Measurements from ENCODE around the gene PPP1R3C.

Gene PPP1R3C

DNA sequence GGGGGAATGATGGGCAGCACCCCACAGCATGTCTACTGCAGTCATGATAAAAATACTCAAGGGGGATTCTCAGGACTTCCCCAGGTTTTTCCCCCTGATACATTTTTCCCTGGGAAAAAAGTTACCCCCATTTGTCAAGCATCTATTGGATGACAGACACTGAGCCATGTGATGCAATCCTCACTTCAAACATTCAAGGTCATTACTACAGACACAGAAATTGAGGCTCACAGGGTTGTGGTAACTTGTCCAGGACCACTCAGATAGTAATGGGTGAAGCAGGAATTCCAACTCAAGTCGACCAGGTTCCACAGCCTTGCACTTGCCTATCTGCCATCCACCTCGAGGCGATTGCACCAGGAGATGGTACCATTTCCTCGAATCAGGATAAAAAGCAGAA lies 31.7 kb downstream of the PPP1R3C start:
- H3K4me3 Mint-ChIP-seq = no peak overlapping the region
- no peaks in the 10 kb centered on the region for H3K4me1 Mint-ChIP-seq (ENCODE audit: low read depth)
- H3K9me3 Mint-ChIP-seq = peaks cover 7% of the 10 kb centered on the region
- H3K36me3 Mint-ChIP-seq (ENCODE audit: low read depth) = no peaks in the 10 kb centered on the region
- H3K27ac Mint-ChIP-seq = no peak overlapping the region
- intact Hi-C loops (cut with micrococcal nuclease) = no loop called here
- H3K27me3 Mint-ChIP-seq = no peaks in the 10 kb centered on the region

GRCh38 chr10:91598211-91598977 lies 34.5 kb downstream of the PPP1R3C start:
- intact Hi-C loops (cut with micrococcal nuclease) = no loop called here
- no peaks in the 10 kb centered on the region for H3K9me3 Mint-ChIP-seq
- H3K4me1 Mint-ChIP-seq (ENCODE audit: low read depth) = no peaks in the 10 kb centered on the region
- H3K36me3 Mint-ChIP-seq (ENCODE audit: low read depth) = no peaks in the 10 kb centered on the region
- H3K27me3 Mint-ChIP-seq = no peaks in the 10 kb centered on the region
- no peak overlapping the region for H3K27ac Mint-ChIP-seq
- H3K4me3 Mint-ChIP-seq = no peak overlapping the region

- Mint-ChIP-seq H3K4me3 (no peak overlapping the region), H3K27ac (no peak overlapping the region), H3K36me3 (ENCODE audit: low read depth) (no peaks in the 10 kb centered on the region), H3K27me3 (no peaks in the 10 kb centered on the region), H3K4me1 (ENCODE audit: low read depth) (no peaks in the 10 kb centered on the region), H3K9me3 (no peaks in the 10 kb centered on the region)
- intact Hi-C loops (cut with micrococcal nuclease) = no loop called here
Observed at GRCh38 chr10:91597197-91597881, 35.5 kb downstream of the PPP1R3C start.

GRCh38 chr10:91596825-91597196 lies 36.1 kb downstream of the PPP1R3C start:
- Mint-ChIP-seq H3K36me3 (ENCODE audit: low read depth) (no peaks in the 10 kb centered on the region), H3K9me3 (no peaks in the 10 kb centered on the region), H3K27ac (no peak overlapping the region), H3K27me3 (no peaks in the 10 kb centered on the region), H3K4me3 (no peak overlapping the region), H3K4me1 (ENCODE audit: low read depth) (no peaks in the 10 kb centered on the region)
- intact Hi-C loops (cut with micrococcal nuclease) = no loop called here

DNA sequence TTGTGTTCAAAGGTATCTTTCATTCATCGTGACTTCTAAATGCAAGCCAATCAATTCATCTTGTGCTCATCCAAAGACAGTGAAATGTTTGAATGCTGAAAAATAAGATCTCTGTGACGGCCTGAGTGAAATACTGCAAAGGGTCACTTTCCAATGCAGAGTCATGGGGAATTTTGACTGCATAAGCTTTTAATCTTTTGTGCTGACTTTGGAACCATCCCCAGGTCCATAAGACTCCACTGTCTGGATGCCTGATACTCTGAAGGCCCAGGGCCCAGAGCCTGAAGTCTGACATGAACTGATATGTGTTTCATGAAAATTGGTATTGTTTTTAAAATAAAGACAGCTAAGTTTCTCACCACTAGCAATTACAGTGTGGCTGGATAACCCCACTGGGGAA lies 39.0 kb downstream of the PPP1R3C start:
- Mint-ChIP-seq H3K27me3 (no peaks in the 10 kb centered on the region), H3K36me3 (ENCODE audit: low read depth) (no peaks in the 10 kb centered on the region), H3K4me3 (no peak overlapping the region), H3K4me1 (ENCODE audit: low read depth) (no peaks in the 10 kb centered on the region), H3K9me3 (no peaks in the 10 kb centered on the region), H3K27ac (no peak overlapping the region)
- intact Hi-C loops (cut with micrococcal nuclease) = no loop called here

GRCh38 chr10:91593366-91593765 lies 39.5 kb downstream of the PPP1R3C start:
- H3K4me3 Mint-ChIP-seq = no peak overlapping the region
- H3K27me3 Mint-ChIP-seq = no peaks in the 10 kb centered on the region
- H3K9me3 Mint-ChIP-seq = no peaks in the 10 kb centered on the region
- no peak overlapping the region for H3K27ac Mint-ChIP-seq
- H3K4me1 Mint-ChIP-seq (ENCODE audit: low read depth) = no peaks in the 10 kb centered on the region
- H3K36me3 Mint-ChIP-seq (ENCODE audit: low read depth) = no peaks in the 10 kb centered on the region
- intact Hi-C loops (cut with micrococcal nuclease) = no loop called here

GRCh38 chr10:91592266-91592975 lies 40.5 kb downstream of the PPP1R3C start:
- Mint-ChIP-seq H3K4me3 (no peak overlapping the region), H3K36me3 (ENCODE audit: low read depth) (no peaks in the 10 kb centered on the region), H3K27ac (no peak overlapping the region), H3K4me1 (ENCODE audit: low read depth) (no peaks in the 10 kb centered on the region), H3K9me3 (no peaks in the 10 kb centered on the region), H3K27me3 (no peaks in the 10 kb centered on the region)
- intact Hi-C loops (cut with micrococcal nuclease) = no loop called here

DNA sequence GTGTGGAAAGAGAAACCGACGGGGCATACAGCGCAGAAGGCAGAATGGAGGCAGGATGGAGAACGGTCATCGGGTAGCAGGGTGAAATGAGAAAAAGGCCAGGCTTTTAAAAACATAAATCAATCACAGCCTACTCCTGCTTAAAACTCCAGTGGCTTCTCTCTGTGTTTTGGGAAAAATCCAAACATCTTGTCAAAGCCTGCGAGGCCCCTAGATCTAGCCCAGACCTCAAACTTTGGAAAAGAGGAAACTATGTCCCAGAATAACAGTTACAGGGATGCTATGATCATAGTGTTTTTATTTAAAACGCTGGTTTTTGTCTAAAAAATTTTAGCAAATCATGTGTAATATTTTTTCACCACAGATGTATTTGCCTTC lies 41.1 kb downstream of the PPP1R3C start:
- Mint-ChIP-seq H3K4me1 (ENCODE audit: low read depth) (no peaks in the 10 kb centered on the region), H3K36me3 (ENCODE audit: low read depth) (no peaks in the 10 kb centered on the region), H3K27ac (no peak overlapping the region), H3K9me3 (no peaks in the 10 kb centered on the region), H3K27me3 (no peaks in the 10 kb centered on the region), H3K4me3 (no peak overlapping the region)
- intact Hi-C loops (cut with micrococcal nuclease) = no loop called here

DNA sequence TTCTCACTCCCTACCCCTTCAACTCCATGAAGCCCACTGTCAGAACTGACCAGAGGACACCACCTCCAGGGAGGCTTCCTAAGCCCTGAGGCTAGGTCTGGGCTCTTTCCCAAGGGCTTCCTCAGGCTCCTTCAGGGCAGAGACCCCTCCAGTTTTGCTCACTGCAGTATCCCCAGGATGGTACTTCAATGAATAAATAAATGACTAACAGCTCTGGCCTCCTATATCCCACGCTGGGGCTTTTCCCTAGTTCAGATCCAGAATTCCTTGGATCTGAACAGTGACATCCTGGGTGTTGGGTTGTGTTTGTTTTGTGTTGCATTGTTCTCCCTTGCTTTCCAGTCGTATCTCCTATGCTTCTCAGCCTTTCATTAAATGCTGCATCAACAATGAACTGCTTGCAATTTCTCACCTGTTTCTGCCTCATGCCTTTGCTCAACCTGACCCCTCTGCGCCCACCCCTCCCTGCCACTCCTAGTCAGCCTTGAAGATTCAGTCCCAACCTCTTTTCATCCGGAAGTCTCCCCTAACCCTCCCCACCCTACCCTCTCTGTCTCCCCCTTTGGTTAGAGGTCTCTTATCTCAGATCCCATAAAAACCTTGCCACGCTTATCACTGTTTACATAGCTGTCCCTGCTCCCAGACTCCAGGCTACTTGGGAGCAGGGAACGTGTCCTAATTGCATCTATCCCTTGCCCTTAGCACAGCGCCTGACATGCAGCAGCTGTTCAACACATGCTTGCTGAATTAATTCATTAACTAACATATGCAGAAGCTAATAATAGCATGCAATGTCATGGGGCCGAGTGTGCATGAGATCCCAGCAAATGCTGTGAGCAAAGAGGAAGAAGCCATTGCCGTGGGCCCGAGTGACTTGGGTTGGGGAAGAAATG lies 41.7 kb downstream of the PPP1R3C start:
- Mint-ChIP-seq H3K4me1 (ENCODE audit: low read depth) (no peaks in the 10 kb centered on the region), H3K36me3 (ENCODE audit: low read depth) (no peaks in the 10 kb centered on the region), H3K27me3 (no peaks in the 10 kb centered on the region), H3K4me3 (no peak overlapping the region), H3K27ac (no peak overlapping the region), H3K9me3 (no peaks in the 10 kb centered on the region)
- intact Hi-C loops (cut with micrococcal nuclease) = no loop called here

DNA sequence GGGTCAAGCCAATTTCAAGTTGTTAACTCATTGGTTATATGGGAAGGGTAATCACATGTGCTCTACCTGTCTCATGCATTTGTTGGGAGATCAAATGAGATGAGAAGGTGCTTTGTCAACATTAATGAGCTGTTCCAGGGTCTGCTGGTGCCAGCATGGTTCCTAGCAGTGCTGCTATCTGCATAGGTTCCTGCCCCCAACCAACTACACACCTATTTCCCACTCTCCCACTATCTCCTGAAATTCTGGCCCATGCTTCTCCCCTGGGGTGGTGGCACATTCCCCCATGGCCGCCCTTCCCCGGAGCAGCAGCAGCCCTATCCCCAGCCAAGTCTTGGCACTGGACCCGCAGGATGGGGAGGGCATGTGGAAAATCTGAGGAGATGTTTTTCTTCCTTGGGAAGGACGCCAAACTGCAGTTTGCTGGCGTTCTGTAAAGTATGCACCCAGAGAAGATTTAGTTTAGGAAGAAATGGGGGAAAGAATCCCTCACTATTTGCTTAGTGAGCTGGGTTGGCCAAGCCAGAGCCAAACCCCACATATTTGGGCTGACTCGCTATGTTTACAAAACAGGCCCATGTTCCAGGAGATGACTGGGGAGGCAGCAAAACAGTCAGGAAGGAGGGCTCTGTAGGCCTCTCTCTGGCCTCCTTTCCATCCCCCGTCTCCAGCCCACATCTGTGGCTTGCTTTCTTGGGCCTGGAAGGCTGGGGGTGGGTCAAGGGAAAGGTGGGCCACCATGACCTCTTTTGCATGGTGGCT lies 42.5 kb downstream of the PPP1R3C start:
- H3K27me3 Mint-ChIP-seq = no peaks in the 10 kb centered on the region
- no peaks in the 10 kb centered on the region for H3K9me3 Mint-ChIP-seq
- no peak overlapping the region for H3K27ac Mint-ChIP-seq
- no peaks in the 10 kb centered on the region for H3K36me3 Mint-ChIP-seq (ENCODE audit: low read depth)
- H3K4me3 Mint-ChIP-seq = no peak overlapping the region
- intact Hi-C loops (cut with micrococcal nuclease) = no loop called here
- no peaks in the 10 kb centered on the region for H3K4me1 Mint-ChIP-seq (ENCODE audit: low read depth)

- Mint-ChIP-seq H3K4me3 (no peak overlapping the region), H3K27ac (no peak overlapping the region), H3K36me3 (ENCODE audit: low read depth) (no peaks in the 10 kb centered on the region), H3K4me1 (ENCODE audit: low read depth) (no peaks in the 10 kb centered on the region), H3K9me3 (no peaks in the 10 kb centered on the region), H3K27me3 (peaks cover 1% of the 10 kb centered on the region)
- intact Hi-C loops (cut with micrococcal nuclease) = no loop called here
Observed at GRCh38 chr10:91589658-91590035, 43.2 kb downstream of the PPP1R3C start.

DNA sequence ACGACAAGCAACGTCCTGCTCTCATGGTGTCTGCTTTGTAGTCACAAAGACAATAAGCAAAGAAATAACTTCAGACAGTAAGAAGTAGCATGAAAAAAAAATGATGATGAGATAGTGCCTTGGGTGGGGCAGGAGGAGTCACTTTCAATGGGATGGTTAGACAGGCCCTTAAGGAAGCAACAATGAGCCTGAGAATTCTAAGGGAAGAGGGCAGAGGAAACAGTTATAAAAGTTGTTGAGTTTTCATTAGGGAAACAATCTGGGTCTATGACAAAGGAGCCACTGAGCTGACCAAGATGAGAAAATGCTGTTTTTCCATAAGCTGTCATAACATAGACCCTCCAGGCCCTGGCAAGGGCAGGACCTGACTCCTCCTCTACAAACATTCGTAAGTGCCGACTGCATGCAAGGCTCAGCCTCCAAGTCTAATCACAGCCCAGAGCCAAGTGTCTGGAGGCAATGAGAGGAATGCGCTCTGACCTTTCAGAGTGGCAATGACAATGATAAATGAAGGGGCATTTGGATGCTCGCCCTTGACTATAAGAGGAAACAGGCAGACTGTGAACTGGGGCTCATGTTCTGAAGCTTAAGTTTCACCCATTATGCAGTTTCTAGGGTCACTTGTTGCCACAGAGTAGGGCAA lies 43.7 kb downstream of the PPP1R3C start:
- Mint-ChIP-seq H3K9me3 (no peaks in the 10 kb centered on the region), H3K27me3 (peaks cover 1% of the 10 kb centered on the region), H3K4me1 (ENCODE audit: low read depth) (no peaks in the 10 kb centered on the region)

More for the DNA sequence above, 43.7 kb downstream of the PPP1R3C start:
- H3K36me3 Mint-ChIP-seq (ENCODE audit: low read depth) = no peaks in the 10 kb centered on the region
- intact Hi-C loops (cut with micrococcal nuclease) = no loop called here
- H3K27ac Mint-ChIP-seq = no peak overlapping the region
- no peak overlapping the region for H3K4me3 Mint-ChIP-seq
